Measurements from ENCODE around the gene EMC6.

Gene EMC6

GRCh38 chr17:3641717-3642486 lies 26.7 kb upstream of the EMC6 start:
- Histone ChIP-seq H3K4me2 (ENCODE audit: insufficient read depth, low read length) (no peak overlapping the region), H3K4me1 (ENCODE audit: insufficient read depth, low read length) (peaks cover 12% of the 10 kb centered on the region), H3K27me3 (ENCODE audit: insufficient read depth, low read length, poor library complexity) (no peaks in the 10 kb centered on the region), H3K27ac (ENCODE audit: low read length) (no peak overlapping the region), H3K36me3 (ENCODE audit: insufficient read depth, low read length) (peaks cover 3% of the 10 kb centered on the region), H3K9me3 (ENCODE audit: insufficient read depth, low read length, severe bottlenecking) (no peaks in the 10 kb centered on the region), H4K20me1 (ENCODE audit: insufficient read depth, low read length) (no peaks in the 10 kb centered on the region), H2AFZ (ENCODE audit: low read depth, low read length) (no peak overlapping the region), H3K4me3 (ENCODE audit: low read depth in 1 of 2, low read length in 2 of 2) (no peak overlapping the region), H3K9ac (ENCODE audit: low read depth, low read length) (no peak overlapping the region), H3K79me2 (ENCODE audit: insufficient read depth, low read length) (peaks cover 6% of the 10 kb centered on the region; the same call in 1 of the 2 replicates)
- ATAC-seq (ENCODE audit: insufficient read depth, low read depth) (no peak), DNase-seq (no peak)
- no peak for TF ChIP-seq CTCF (IDR thresholded peaks at IDR 0.05; ENCODE audit: borderline replicate concordance, extremely low read depth, low read length, poor library complexity, severe bottlenecking)
- TF ChIP-seq EZH2 (IDR thresholded peaks at IDR 0.05; ENCODE audit: borderline replicate concordance, low read depth, low read length, severe bottlenecking), result no peak

GRCh38 chr17:3643889-3644349 lies 24.7 kb upstream of the EMC6 start:
- Histone ChIP-seq H3K9ac (ENCODE audit: low read depth, low read length) (no peak overlapping the region), H3K27ac (ENCODE audit: low read length) (no peak overlapping the region), H3K4me1 (ENCODE audit: insufficient read depth, low read length) (no peaks in the 10 kb centered on the region), H4K20me1 (ENCODE audit: insufficient read depth, low read length) (peaks cover 4% of the 10 kb centered on the region; the same call in 1 of the 2 replicates), H3K36me3 (ENCODE audit: insufficient read depth, low read length) (peaks cover 16% of the 10 kb centered on the region; the same call in 1 of the 2 replicates), H3K9me3 (ENCODE audit: insufficient read depth, low read length, severe bottlenecking) (no peaks in the 10 kb centered on the region), H2AFZ (ENCODE audit: low read depth, low read length) (no peak overlapping the region), H3K4me3 (ENCODE audit: low read depth in 1 of 2, low read length in 2 of 2) (no peak overlapping the region), H3K4me2 (ENCODE audit: insufficient read depth, low read length) (no peak overlapping the region), H3K27me3 (ENCODE audit: insufficient read depth, low read length, poor library complexity) (no peaks in the 10 kb centered on the region), H3K79me2 (ENCODE audit: insufficient read depth, low read length) (no peaks in the 10 kb centered on the region)
- no peak for TF ChIP-seq CTCF (IDR thresholded peaks at IDR 0.05; ENCODE audit: borderline replicate concordance, extremely low read depth, low read length, poor library complexity, severe bottlenecking)
- no peak for TF ChIP-seq EZH2 (IDR thresholded peaks at IDR 0.05; ENCODE audit: borderline replicate concordance, low read depth, low read length, severe bottlenecking)
- DNase-seq, result no peak
- no peak for ATAC-seq (ENCODE audit: insufficient read depth, low read depth)

GRCh38 chr17:3645310-3645709 lies 23.3 kb upstream of the EMC6 start:
- no peak for TF ChIP-seq CTCF (IDR thresholded peaks at IDR 0.05; ENCODE audit: borderline replicate concordance, extremely low read depth, low read length, poor library complexity, severe bottlenecking)
- no peak for TF ChIP-seq EZH2 (IDR thresholded peaks at IDR 0.05; ENCODE audit: borderline replicate concordance, low read depth, low read length, severe bottlenecking)
- no peak overlapping the region for H3K4me2 ChIP-seq (ENCODE audit: insufficient read depth, low read length)
- no peak overlapping the region for H3K4me3 ChIP-seq (ENCODE audit: low read depth in 1 of 2, low read length in 2 of 2)
- ATAC-seq (ENCODE audit: insufficient read depth, low read depth) (no peak), DNase-seq (no peak)
- H3K27me3 ChIP-seq (ENCODE audit: insufficient read depth, low read length, poor library complexity), result no peaks in the 10 kb centered on the region
- no peak overlapping the region for H2AFZ ChIP-seq (ENCODE audit: low read depth, low read length)
- no peak overlapping the region for H3K27ac ChIP-seq (ENCODE audit: low read length)
- H3K9me3 ChIP-seq (ENCODE audit: insufficient read depth, low read length, severe bottlenecking), result no peaks in the 10 kb centered on the region
- peaks cover 4% of the 10 kb centered on the region; the same call in 1 of the 2 replicates for H4K20me1 ChIP-seq (ENCODE audit: insufficient read depth, low read length)
- no peak overlapping the region for H3K9ac ChIP-seq (ENCODE audit: low read depth, low read length)
- no peaks in the 10 kb centered on the region for H3K4me1 ChIP-seq (ENCODE audit: insufficient read depth, low read length)
- H3K79me2 ChIP-seq (ENCODE audit: insufficient read depth, low read length), result no peaks in the 10 kb centered on the region
- H3K36me3 ChIP-seq (ENCODE audit: insufficient read depth, low read length), result peaks cover 16% of the 10 kb centered on the region; the same call in 1 of the 2 replicates
